ENCODE results near the gene GABRA6.

The GABRA6 gene

DNA sequence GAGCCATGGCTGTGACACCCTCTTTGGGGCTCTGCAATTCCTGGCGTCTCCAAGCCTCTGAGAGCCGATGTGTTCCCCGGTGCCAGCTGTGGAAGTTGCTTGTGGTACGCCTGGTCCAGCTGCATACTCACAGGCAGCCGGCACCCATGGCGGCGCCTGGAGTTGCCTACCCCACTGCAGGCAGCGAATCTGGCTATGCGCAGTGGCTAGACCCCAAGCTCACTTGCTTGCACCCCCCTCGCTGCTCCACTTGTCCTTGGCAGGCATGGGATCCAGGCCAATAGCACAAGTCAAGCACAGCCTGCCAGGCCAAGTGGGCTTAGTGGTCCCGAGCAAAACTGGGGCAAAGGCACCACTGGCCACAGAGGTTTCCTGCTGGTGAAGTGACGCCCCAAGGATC, 24.7 kb upstream of the GABRA6 start:
- Histone ChIP-seq H3K79me2 (ENCODE audit: low read length) (no peaks in the 10 kb centered on the region), H2AFZ (ENCODE audit: low read depth, low read length) (no peak overlapping the region), H3K4me3 (ENCODE audit: low read length) (no peak overlapping the region), H3K27ac (ENCODE audit: low read length) (no peak overlapping the region), H3K36me3 (replicated peaks; ENCODE audit: low read depth, low read length) (no peaks in the 10 kb centered on the region), H4K20me1 (ENCODE audit: insufficient read depth, low read length) (no peaks in the 10 kb centered on the region), H3K9me3 (ENCODE audit: insufficient read depth, low read length) (no peaks in the 10 kb centered on the region), H3K9ac (ENCODE audit: low read length) (no peak overlapping the region), H3K4me2 (ENCODE audit: low read length) (no peak overlapping the region), H3K27me3 (ENCODE audit: low read depth, low read length) (no peaks in the 10 kb centered on the region), H3K4me1 (ENCODE audit: low read length) (no peaks in the 10 kb centered on the region)
- TF ChIP-seq EZH2phosphoT487 (IDR thresholded peaks at IDR 0.05; ENCODE audit: low read depth) = no peak
- TF ChIP-seq CTCF (IDR thresholded peaks at IDR 0.05; ENCODE audit: low read depth, low read length) = no peak

- H3K4me3 ChIP-seq (ENCODE audit: low read length) = no peak overlapping the region
- no peak overlapping the region for H3K27ac ChIP-seq (ENCODE audit: low read length)
- no peaks in the 10 kb centered on the region for H3K79me2 ChIP-seq (ENCODE audit: low read length)
- H4K20me1 ChIP-seq (ENCODE audit: insufficient read depth, low read length) = no peaks in the 10 kb centered on the region
- no peak overlapping the region for H2AFZ ChIP-seq (ENCODE audit: low read depth, low read length)
- no peaks in the 10 kb centered on the region for H3K36me3 ChIP-seq (replicated peaks; ENCODE audit: low read depth, low read length)
- H3K4me1 ChIP-seq (ENCODE audit: low read length) = no peaks in the 10 kb centered on the region
- TF ChIP-seq EZH2phosphoT487 (IDR thresholded peaks at IDR 0.05; ENCODE audit: low read depth) = no peak
- no peak for TF ChIP-seq CTCF (IDR thresholded peaks at IDR 0.05; ENCODE audit: low read depth, low read length)
- no peak overlapping the region for H3K4me2 ChIP-seq (ENCODE audit: low read length)
- H3K27me3 ChIP-seq (ENCODE audit: low read depth, low read length) = no peaks in the 10 kb centered on the region
- no peaks in the 10 kb centered on the region for H3K9me3 ChIP-seq (ENCODE audit: insufficient read depth, low read length)
- H3K9ac ChIP-seq (ENCODE audit: low read length) = no peak overlapping the region
These were observed 22.1 kb upstream of the GABRA6 start for GRCh38 chr5:161663431-161663830.

DNA sequence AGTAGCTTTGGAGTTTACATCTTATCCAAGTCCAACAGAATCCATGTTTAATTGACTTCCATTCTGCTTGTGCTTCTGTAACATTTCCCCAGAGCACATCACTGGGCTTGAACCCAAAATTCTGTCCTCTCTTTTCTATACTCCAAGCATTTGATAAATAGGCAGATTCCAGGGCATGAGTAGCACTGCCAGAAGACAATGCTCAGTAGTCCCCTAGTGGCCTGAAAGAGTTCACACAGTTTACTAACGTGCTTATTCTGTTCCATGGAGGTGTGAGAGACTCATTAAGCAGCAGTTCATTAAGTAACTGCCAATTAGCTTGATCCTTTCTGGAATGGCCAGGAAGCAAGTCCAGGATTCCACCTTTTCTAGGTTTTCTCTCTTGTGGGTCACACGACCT, 9.4 kb upstream of the GABRA6 start:
- H2AFZ ChIP-seq (ENCODE audit: low read depth, low read length) = no peak overlapping the region
- no peak overlapping the region for H3K9ac ChIP-seq (ENCODE audit: low read length)
- H3K27me3 ChIP-seq (ENCODE audit: low read depth, low read length) = no peaks in the 10 kb centered on the region

DNA sequence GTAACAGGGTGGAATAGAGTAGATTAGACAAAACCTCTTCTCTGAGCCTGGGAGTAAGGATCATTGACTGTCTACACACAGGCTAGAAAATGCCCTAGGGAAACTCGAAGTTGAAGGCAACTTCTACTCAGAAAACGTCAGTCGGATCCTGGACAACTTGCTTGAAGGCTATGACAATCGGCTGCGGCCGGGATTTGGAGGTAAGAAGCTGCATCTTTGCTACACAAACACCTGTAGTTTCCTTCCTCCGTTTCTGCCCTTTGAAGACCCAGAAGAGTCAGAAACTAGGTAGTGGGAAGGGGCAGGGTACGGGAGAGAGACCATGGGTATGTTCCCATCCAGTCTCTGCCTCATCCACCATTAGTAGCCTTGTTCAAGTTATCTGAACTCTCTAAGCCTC, 628 bp downstream of the GABRA6 start:
- Histone ChIP-seq H3K4me2 (ENCODE audit: low read length) (no peak overlapping the region), H3K4me3 (ENCODE audit: low read length) (no peak overlapping the region), H3K4me1 (ENCODE audit: low read length) (no peaks in the 10 kb centered on the region), H4K20me1 (ENCODE audit: insufficient read depth, low read length) (no peaks in the 10 kb centered on the region), H3K9me3 (ENCODE audit: insufficient read depth, low read length) (no peaks in the 10 kb centered on the region), H3K9ac (ENCODE audit: low read length) (no peak overlapping the region), H3K27ac (ENCODE audit: low read length) (no peak overlapping the region), H3K36me3 (replicated peaks; ENCODE audit: low read depth, low read length) (no peaks in the 10 kb centered on the region), H3K79me2 (ENCODE audit: low read length) (no peaks in the 10 kb centered on the region), H2AFZ (ENCODE audit: low read depth, low read length) (no peak overlapping the region), H3K27me3 (ENCODE audit: low read depth, low read length) (no peaks in the 10 kb centered on the region)
- TF ChIP-seq CTCF (IDR thresholded peaks at IDR 0.05; ENCODE audit: low read depth, low read length) = no peak

More for the DNA sequence above, 9.4 kb upstream of the GABRA6 start:
- peak; percentile 48 for TF ChIP-seq CTCF (IDR thresholded peaks at IDR 0.05; ENCODE audit: low read depth, low read length)
- no peak for TF ChIP-seq EZH2phosphoT487 (IDR thresholded peaks at IDR 0.05; ENCODE audit: low read depth)
- H3K9me3 ChIP-seq (ENCODE audit: insufficient read depth, low read length) = no peaks in the 10 kb centered on the region
- H4K20me1 ChIP-seq (ENCODE audit: insufficient read depth, low read length) = no peaks in the 10 kb centered on the region
- no peak overlapping the region for H3K27ac ChIP-seq (ENCODE audit: low read length)
- no peaks in the 10 kb centered on the region for H3K79me2 ChIP-seq (ENCODE audit: low read length)
- H3K4me3 ChIP-seq (ENCODE audit: low read length) = no peak overlapping the region
- no peak overlapping the region for H3K4me2 ChIP-seq (ENCODE audit: low read length)
- H3K36me3 ChIP-seq (replicated peaks; ENCODE audit: low read depth, low read length) = no peaks in the 10 kb centered on the region
- H3K4me1 ChIP-seq (ENCODE audit: low read length) = no peaks in the 10 kb centered on the region
